Measurements from ENCODE around the gene C3orf33. TPM values are rescaled to one million over a fixed set of nuclear protein-coding genes. Genes with fewer than 3 reads are reported as not detected.

The C3orf33 gene
- total and polyA plus RNA-seq, 2 donors (not counting 1 experiment from before 2014, with no cell fraction given), result 0.88 to 1.7 TPM

DNA sequence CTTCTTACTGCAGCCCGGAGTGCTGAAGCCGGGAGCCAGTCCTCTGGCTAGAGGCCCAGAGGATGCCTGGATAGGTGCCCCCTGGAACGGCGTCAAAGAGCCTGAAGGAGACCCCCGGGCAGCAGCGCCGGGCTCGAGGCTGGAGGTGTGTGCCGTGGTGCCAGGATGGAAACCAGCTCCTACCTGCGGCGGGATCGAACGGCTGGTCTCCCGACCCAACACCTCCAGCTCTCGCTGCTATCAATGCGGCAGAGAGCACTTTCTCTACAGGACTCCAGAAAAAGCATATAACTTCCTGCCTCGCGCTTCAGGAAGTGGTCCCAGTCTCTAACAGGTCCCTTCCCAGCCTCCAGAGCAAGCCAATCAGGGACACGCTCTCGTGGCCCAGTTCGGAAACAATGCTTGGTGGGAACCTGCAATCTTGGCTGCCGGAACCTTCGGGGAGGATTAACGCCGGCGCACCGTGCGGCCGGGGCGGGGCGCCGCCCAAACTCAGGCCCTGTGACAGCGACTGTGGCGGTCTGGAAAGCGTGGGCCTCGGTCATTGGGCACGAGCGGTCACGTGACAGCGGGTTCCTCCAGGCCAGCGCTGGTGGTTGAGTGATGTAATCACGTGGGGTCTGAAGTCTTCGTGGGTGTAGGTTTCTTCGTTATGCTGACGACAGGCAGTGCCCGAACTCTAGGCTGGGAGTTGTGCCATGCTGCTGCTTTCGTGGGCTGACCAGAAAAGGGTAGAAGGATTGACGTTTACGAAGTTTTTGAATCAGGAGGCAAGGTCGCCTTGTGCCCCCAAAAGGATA lies 48.3 kb upstream of the C3orf33 start, which contains the start of gene SLC33A1:
Gene SLC33A1 (minus strand): TSS at position 287 of the 800 bp plus-strand sequence. CDS start 430 bp downstream, outside the sequence.
- DNase-seq, result peak; percentile 100
- peak within 1 kb of the TSS; percentile 99 for H3K27ac Mint-ChIP-seq
- Histone ChIP-seq H3K79me2 (ENCODE audit: control insufficient read depth, insufficient read depth, low read length) (peaks cover 47% of the 10 kb centered on the region), H3K27me3 (replicated peaks in 1 of 4; ENCODE audit: control extremely low read depth in 1 of 4, control insufficient read depth in 3 of 4, insufficient read depth in 4 of 4, low read length in 3 of 4) (no peaks in the 10 kb centered on the region), H3K4me1 (ENCODE audit: control insufficient read depth in 2 of 2, insufficient read depth in 2 of 2, low read length in 2 of 2) (peaks cover 25 to 37% of the 10 kb centered on the region in 2 donors), H3K9ac (ENCODE audit: low read length) (peak within 1 kb of the TSS; percentile 87), H3K4me2 (replicated peaks; ENCODE audit: low read depth, low read length, poor library complexity, severe bottlenecking) (peak within 1 kb of the TSS; percentile 97), H3K36me3 (replicated peaks in 1 of 2; ENCODE audit: control extremely low read depth in 1 of 2, control insufficient read depth in 1 of 2, extremely low read depth in 1 of 2, insufficient read depth in 2 of 2, low read length in 1 of 2) (peaks cover 0 to 3% of the 10 kb centered on the region in 2 experiments), H4K20me1 (ENCODE audit: control insufficient read depth, insufficient read depth, low read length, poor library complexity, severe bottlenecking) (peaks cover 8% of the 10 kb centered on the region), H3K4me3 (ENCODE audit: control extremely low read depth in 1 of 5, extremely low read depth in 1 of 5, insufficient read depth in 1 of 5, low read depth in 2 of 5, low read length in 4 of 5) (peak within 1 kb of the TSS; percentile 82 to 99 (median 92)), H2AFZ (ENCODE audit: insufficient read depth, low read depth, low read length, poor library complexity, severe bottlenecking) (peak within 1 kb of the TSS; percentile 93), H3K27ac (ENCODE audit: low read length in 2 of 2) (peak within 1 kb of the TSS; percentile 90 to 97), H3K9me3 (ENCODE audit: control extremely low read depth in 1 of 3, control insufficient read depth in 2 of 3, insufficient read depth in 1 of 3, low read length in 2 of 3) (peaks cover 0 to 6% (median 0%) of the 10 kb centered on the region in 3 donors)
- intact Hi-C loops (cut with micrococcal nuclease), result loop anchor here (1.0 to 5.0 kb wide), 9 partner anchors 16 to 1530 kb away; partner anchors contain the start of genes CCNL1, DHX36, GMPS and SSR3
- peak; percentile 90 for ATAC-seq (ENCODE audit: low read depth)
- peaks cover 4% of the 10 kb centered on the region for H3K9me3 Mint-ChIP-seq (ENCODE audit: insufficient read depth)
- ChIA-PET POLR2A (interaction anchor here (1.3 to 1.4 kb wide), 2 partner anchors 17 to 49 kb away, joined by 5 to 9 read pairs; partner anchors contain the start of gene C3orf33), CTCF (interaction anchor here (1.2 to 2.9 kb wide), 4 partner anchors 16 to 48 kb away, joined by 4 to 20 read pairs (median 4); partner anchors contain the start of genes C3orf33 and GMPS)
- WGBS (ENCODE audit: insufficient coverage), result under 1% methylated on average over 49 of the region's 50 CpGs
- no peaks in the 10 kb centered on the region for H3K27me3 Mint-ChIP-seq
- peak within 1 kb of the TSS; percentile 97 for H3K4me3 Mint-ChIP-seq
- no peak for TF ChIP-seq EZH2 (IDR thresholded peaks at IDR 0.05; ENCODE audit: borderline replicate concordance, insufficient read depth, low read depth, low read length, poor library complexity, severe bottlenecking)
- TF ChIP-seq, protein P1, sequence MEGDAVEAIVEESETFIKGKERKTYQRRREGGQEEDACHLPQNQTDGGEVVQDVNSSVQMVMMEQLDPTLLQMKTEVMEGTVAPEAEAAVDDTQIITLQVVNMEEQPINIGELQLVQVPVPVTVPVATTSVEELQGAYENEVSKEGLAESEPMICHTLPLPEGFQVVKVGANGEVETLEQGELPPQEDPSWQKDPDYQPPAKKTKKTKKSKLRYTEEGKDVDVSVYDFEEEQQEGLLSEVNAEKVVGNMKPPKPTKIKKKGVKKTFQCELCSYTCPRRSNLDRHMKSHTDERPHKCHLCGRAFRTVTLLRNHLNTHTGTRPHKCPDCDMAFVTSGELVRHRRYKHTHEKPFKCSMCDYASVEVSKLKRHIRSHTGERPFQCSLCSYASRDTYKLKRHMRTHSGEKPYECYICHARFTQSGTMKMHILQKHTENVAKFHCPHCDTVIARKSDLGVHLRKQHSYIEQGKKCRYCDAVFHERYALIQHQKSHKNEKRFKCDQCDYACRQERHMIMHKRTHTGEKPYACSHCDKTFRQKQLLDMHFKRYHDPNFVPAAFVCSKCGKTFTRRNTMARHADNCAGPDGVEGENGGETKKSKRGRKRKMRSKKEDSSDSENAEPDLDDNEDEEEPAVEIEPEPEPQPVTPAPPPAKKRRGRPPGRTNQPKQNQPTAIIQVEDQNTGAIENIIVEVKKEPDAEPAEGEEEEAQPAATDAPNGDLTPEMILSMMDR (IDR thresholded peaks at IDR 0.05), result no peak
- H3K4me1 Mint-ChIP-seq, result peaks cover 36% of the 10 kb centered on the region

Measured in B cell (primary cell).